Measurements from ENCODE around the gene HOXD10. TPM values are rescaled to one million over a fixed set of nuclear protein-coding genes. Genes with fewer than 3 reads are reported as not detected.

The HOXD10 gene
- total RNA-seq, 4 donors from 2014 or later: 0.31 to 0.67 (median 0.52) TPM; not detected in 1

GRCh38 chr2:176076796-176077195, 39.8 kb upstream of the HOXD10 start:
- no peak for ATAC-seq
- Histone ChIP-seq H3K27ac (no peak overlapping the region), H3K27me3 (peaks cover 100% of the 10 kb centered on the region), H3K9me3 (peaks cover 0 to 25% (median 0%) of the 10 kb centered on the region in 3 donors), H3K4me1 (peaks cover 0 to 30% (median 9%) of the 10 kb centered on the region in 3 donors), H3K36me3 (no peaks in the 10 kb centered on the region), H3K4me3 (no peak overlapping the region)
- TF ChIP-seq POLR2A (IDR thresholded peaks at IDR 0.05): no peak
- TF ChIP-seq EP300 (IDR thresholded peaks at IDR 0.05): no peak
- no peak for TF ChIP-seq POLR2AphosphoS5 (IDR thresholded peaks at IDR 0.05)
- TF ChIP-seq CTCF (IDR thresholded peaks at IDR 0.05): no peak
- 11% methylated on average over 2 of the region's 2 CpGs for WGBS, 2 donors (ENCODE audit: low coverage in 1 of 2)

GRCh38 chr2:176078541-176079284, 37.9 kb upstream of the HOXD10 start:
- no peak overlapping the region for H3K4me3 ChIP-seq
- TF ChIP-seq POLR2AphosphoS5 (IDR thresholded peaks at IDR 0.05): no peak
- TF ChIP-seq EP300 (IDR thresholded peaks at IDR 0.05): no peak
- no peak for TF ChIP-seq CTCF (IDR thresholded peaks at IDR 0.05)
- no peak for TF ChIP-seq POLR2A (IDR thresholded peaks at IDR 0.05)

GRCh38 chr2:176079285-176079830, 37.2 kb upstream of the HOXD10 start:
- Histone ChIP-seq H3K4me1 (peaks cover 0 to 40% (median 16%) of the 10 kb centered on the region in 3 donors), H3K27me3 (peaks cover 100% of the 10 kb centered on the region), H3K36me3 (no peaks in the 10 kb centered on the region), H3K9me3 (peaks cover 0 to 30% (median 0%) of the 10 kb centered on the region in 3 donors), H3K4me3 (peak overlapping the region in 1 of 2 donors; percentile 32), H3K27ac (no peak overlapping the region)
- 0 to 4% methylated on average over 3 to 21 of the region's 30 CpGs for WGBS, 2 donors (ENCODE audit: low coverage in 1 of 2)
- ATAC-seq: no peak
- TF ChIP-seq POLR2AphosphoS5 (IDR thresholded peaks at IDR 0.05) (no peak), CTCF (IDR thresholded peaks at IDR 0.05) (no peak), EP300 (IDR thresholded peaks at IDR 0.05) (no peak), POLR2A (IDR thresholded peaks at IDR 0.05) (no peak)

More at GRCh38 chr2:176078541-176079284, 37.9 kb upstream of the HOXD10 start:
- peaks cover 0 to 30% (median 0%) of the 10 kb centered on the region in 3 donors for H3K9me3 ChIP-seq
- ATAC-seq: no peak
- H3K27me3 ChIP-seq: peaks cover 100% of the 10 kb centered on the region
- peaks cover 0 to 40% (median 16%) of the 10 kb centered on the region in 3 donors for H3K4me1 ChIP-seq
- no peaks in the 10 kb centered on the region for H3K36me3 ChIP-seq
- 6 to 8% methylated on average over 20 to 25 of the region's 25 CpGs for WGBS, 2 donors (ENCODE audit: low coverage in 1 of 2)
- H3K27ac ChIP-seq: no peak overlapping the region

- Histone ChIP-seq H3K4me3 (peak overlapping the region in 1 of 2 donors; percentile 32), H3K27me3 (peaks cover 100% of the 10 kb centered on the region), H3K27ac (no peak overlapping the region), H3K4me1 (peaks cover 0 to 46% (median 20%) of the 10 kb centered on the region in 3 donors), H3K9me3 (peaks cover 0 to 30% (median 0%) of the 10 kb centered on the region in 3 donors), H3K36me3 (no peaks in the 10 kb centered on the region)
- 0% methylated on average over 2 of the region's 86 CpGs; no CpG with 5 or more reads in 1 of the 2 donors for WGBS, 2 donors (ENCODE audit: low coverage in 1 of 2)
- TF ChIP-seq CTCF (IDR thresholded peaks at IDR 0.05) (peak in 3 of 4 experiments; percentile 18 to 62 (median 32)), POLR2AphosphoS5 (IDR thresholded peaks at IDR 0.05) (no peak), EP300 (IDR thresholded peaks at IDR 0.05) (no peak)
- ATAC-seq: peak; percentile 38
Measured at GRCh38 chr2:176079831-176080539, 36.6 kb upstream of the HOXD10 start.

Data from gastroesophageal sphincter (tissue), 4 donors.